SK-N-SH (cell line): ENCODE measurements around the gene MBD2.

Experiments used
- JUND ChIP-seq: IDR thresholded peaks from 2 replicates; pipeline ENCODE4 v1.4.0; 2012
- MAX ChIP-seq: IDR thresholded peaks from 2 replicates; pipeline ENCODE4 v1.4.0; 2012; ENCODE audit warnings: low read depth
- USF2 ChIP-seq: fragments of 150-350 bp; IDR thresholded peaks from 2 replicates; pipeline ENCODE4 v1.6.1; 2017; ENCODE audit warnings: antibody characterized with exemption, low read length, low read depth, borderline replicate concordance

- TF ChIP-seq MAX (no peak), JUND (no peak), USF2 (no peak)
Observed at GRCh38 chr18:54169431-54170403, 54.8 kb downstream of the MBD2 start.
